Vagina (tissue), 2 donors: ENCODE measurements around the gene ME2.
A peak's percentile ranks its signal among the peaks of the same experiment; 100 is the strongest.

Experiments
- CTCF ChIP-seq, 3 experiments: fragments of 450-650 bp in 2 of 3; fragments of 200-600 bp in 1 of 3; sonication (generic) in 1 of 3; IDR thresholded peaks; one replicate each; pipeline ENCODE4 v1.5.1; 2017 to 2019; ENCODE audit warnings: antibody characterized with exemption in 3 of 3, mild to moderate bottlenecking in 2 of 3, moderate library complexity in 2 of 3
- POLR2AphosphoS5 ChIP-seq, 2 donors: sonication (generic); formaldehyde crosslinking; IDR thresholded peaks; one replicate each; pipeline ENCODE4 v1.9.0; 2017; ENCODE audit warnings: antibody characterized with exemption in 2 of 2, mild to moderate bottlenecking in 2 of 2, low read depth in 1 of 2; ENCODE audit not compliant: insufficient read depth in 1 of 2

GRCh38 chr18:50870138-50870845, 8.6 kb upstream of the ME2 start:
- TF ChIP-seq POLR2AphosphoS5 (IDR thresholded peaks at IDR 0.05; ENCODE audit: insufficient read depth in 1 of 2, low read depth in 1 of 2): peak in 1 of 2 donors; percentile 80
- no peak for TF ChIP-seq CTCF (IDR thresholded peaks at IDR 0.05)
